GM18520 (cell line): ENCODE measurements around the gene KRTCAP3.

ENCODE experiments used
- ATAC-seq: cut with Tn5 transposase; IDR thresholded peaks from one replicate; pipeline ENCODE4 v1.9.1; 2021; ENCODE audit not compliant: unreplicated experiment

KRTCAP3 gene

GRCh38 chr2:27435628-27436027 lies 6.6 kb upstream of the KRTCAP3 start:
- no peak for ATAC-seq

GRCh38 chr2:27441226-27441926 lies 805 bp upstream of the KRTCAP3 start:
- no peak for ATAC-seq

GRCh38 chr2:27442920-27443282 lies 720 bp downstream of the KRTCAP3 start:
- no peak for ATAC-seq

GRCh38 chr2:27445155-27445554 lies 3.0 kb downstream of the KRTCAP3 start:
- no peak for ATAC-seq

- no peak for ATAC-seq
Observed at GRCh38 chr2:27445615-27446014, 3.4 kb downstream of the KRTCAP3 start.

- ATAC-seq, result no peak
Observed at GRCh38 chr2:27446057-27446456, 3.9 kb downstream of the KRTCAP3 start.

- no peak for ATAC-seq
Observed at GRCh38 chr2:27448381-27448780, 6.2 kb downstream of the KRTCAP3 start.

- ATAC-seq, result no peak
Observed at GRCh38 chr2:27451095-27451494, 8.9 kb downstream of the KRTCAP3 start.

- ATAC-seq, result no peak
Observed at GRCh38 chr2:27453968-27454367, 11.8 kb downstream of the KRTCAP3 start.

GRCh38 chr2:27461118-27461517 lies 18.9 kb downstream of the KRTCAP3 start:
- no peak for ATAC-seq

- ATAC-seq, result no peak
Observed at GRCh38 chr2:27464443-27464842, 22.3 kb downstream of the KRTCAP3 start.

GRCh38 chr2:27471961-27472360 lies 29.8 kb downstream of the KRTCAP3 start:
- ATAC-seq, result no peak

GRCh38 chr2:27485496-27485895 lies 43.3 kb downstream of the KRTCAP3 start:
- ATAC-seq, result no peak

- no peak for ATAC-seq
Observed at GRCh38 chr2:27489118-27489497, 46.9 kb downstream of the KRTCAP3 start.

- ATAC-seq, result peak; percentile 94
Observed at GRCh38 chr2:27489498-27490397, 47.6 kb downstream of the KRTCAP3 start, which contains the start of gene IFT172. IFT172 (minus strand) TSS chr2:27489743; CDS start chr2:27489653, 90 bp downstream.

GRCh38 chr2:27492557-27492956 lies 50.4 kb downstream of the KRTCAP3 start:
- ATAC-seq, result no peak

- no peak for ATAC-seq
Observed at GRCh38 chr2:27493948-27494283, 51.7 kb downstream of the KRTCAP3 start.
